DMS153 treated with DMSO at 0.1 percent for 48 hours (cell line): ENCODE data around the gene KCNH5.

Experiments
- DNase-seq: peaks from one replicate; lab custom pipeline; 2025; ENCODE audit not compliant: unreplicated experiment; lab: John Stamatoyannopoulos, UW

Gene KCNH5

DNA sequence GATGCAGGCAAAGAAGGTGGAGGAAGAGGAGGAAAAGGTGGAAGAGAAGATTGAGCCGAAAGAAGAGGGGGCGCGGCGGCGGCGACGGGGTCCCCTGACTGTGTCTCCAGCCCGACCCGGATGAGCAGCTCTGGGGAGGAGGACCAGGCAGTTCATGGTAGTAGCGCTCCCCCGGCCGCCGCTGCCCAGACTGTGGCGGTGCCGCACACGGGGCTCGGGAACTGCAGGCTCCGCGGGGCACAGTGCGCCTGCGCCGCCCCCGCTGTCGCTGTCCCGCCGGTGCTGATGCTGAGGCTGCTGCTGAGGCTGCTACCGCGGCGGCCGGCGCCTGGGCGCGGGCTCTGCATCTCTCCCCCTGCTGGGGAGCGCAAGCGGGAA lies at the start of gene KCNH5:
TSS of gene KCNH5 (minus strand) at position 225 of the 378 bp plus-strand sequence. CDS start 272 bp downstream, outside the sequence.
- DNase-seq, result peak; percentile 46

DNA sequence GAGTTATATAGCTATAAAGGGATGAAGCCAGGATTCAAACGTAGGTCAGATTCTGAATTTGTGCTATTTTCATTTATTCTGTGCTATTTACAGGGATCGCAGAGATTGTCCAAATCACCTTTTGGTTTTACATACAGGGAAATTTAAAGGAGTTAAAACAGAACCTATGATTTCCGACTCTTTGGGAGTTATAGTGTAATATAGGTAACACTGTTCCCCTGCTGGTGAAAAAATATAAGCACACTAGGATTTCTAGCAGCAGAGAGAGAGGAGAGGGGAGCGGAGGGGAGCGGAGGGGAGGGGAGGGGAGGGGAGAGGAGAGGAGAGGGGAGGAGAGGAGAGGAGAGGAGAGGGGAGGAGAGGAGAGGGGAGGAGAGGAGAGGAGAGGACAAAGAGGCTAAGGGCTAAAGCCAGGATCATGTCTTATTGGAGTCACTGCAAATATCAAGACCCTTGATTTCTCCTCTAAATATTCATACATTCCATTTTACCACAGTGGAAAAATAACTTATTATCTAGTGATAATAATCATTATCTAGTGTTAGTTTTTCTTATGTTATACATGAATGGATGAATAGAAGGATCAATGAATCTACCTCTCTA lies 46.2 kb upstream of the KCNH5 start:
- DNase-seq, result no peak

DNA sequence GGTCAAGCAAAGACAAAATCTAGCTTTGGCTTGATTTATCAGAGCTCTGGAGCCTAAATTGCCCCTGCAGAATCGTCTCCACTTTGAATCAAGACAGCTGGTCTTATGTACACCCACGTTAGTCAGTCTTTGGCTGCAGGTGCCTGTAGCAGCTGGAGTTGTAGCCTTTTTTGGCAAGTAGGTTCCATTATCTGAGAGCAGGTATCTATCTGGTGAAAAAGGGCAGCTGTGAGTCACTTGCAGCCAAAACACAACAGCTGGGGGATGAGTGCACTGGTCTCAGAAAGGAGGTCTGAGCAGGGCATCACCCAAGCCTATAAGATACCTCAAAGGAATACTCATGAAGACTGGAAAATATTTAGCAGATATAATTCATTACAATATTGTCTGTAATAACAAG lies 43.6 kb upstream of the KCNH5 start:
- no peak for DNase-seq

DNA sequence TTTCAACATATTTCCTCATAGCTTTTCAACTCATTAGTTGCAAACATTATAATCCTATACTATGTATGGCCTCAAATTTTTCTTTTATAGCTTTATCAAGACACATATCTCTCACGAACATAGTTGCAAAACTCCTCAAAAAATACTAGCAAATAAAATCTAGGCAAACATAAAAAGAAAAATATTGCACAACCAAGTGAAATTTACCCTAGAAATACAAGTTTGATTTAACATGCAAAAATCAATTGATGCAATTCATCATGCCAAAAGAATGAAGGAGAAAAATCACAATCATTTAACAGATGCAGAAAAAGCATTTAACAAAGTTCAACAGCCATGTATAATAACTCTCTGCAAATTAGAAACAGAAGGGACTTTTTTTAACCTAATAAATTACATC lies 33.3 kb upstream of the KCNH5 start:
- no peak for DNase-seq

GRCh38 chr14:63076488-63076887 lies 31.2 kb upstream of the KCNH5 start:
- DNase-seq, result no peak

DNA sequence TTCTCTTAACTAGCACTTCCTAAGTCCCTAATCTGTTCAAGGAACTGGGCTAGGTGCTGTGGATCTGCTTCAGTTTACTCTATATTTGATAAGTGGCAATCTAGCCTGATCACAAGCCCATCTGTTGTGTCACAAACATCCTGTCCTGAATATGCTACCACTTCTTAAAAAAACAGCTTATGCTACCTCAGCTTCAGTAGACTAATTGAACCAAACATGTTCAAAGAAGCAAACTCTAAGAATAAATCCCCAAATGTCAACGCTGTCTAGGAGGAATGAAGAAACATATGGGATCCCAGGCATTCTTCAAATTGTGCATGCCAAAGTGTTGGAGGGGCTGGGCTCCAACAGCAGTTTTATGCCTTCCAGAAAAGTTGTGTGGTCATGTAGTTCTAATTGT lies 10.4 kb upstream of the KCNH5 start:
- DNase-seq, result no peak

- no peak for DNase-seq
These were observed 6.7 kb upstream of the KCNH5 start for GRCh38 chr14:63051992-63052391.

DNA sequence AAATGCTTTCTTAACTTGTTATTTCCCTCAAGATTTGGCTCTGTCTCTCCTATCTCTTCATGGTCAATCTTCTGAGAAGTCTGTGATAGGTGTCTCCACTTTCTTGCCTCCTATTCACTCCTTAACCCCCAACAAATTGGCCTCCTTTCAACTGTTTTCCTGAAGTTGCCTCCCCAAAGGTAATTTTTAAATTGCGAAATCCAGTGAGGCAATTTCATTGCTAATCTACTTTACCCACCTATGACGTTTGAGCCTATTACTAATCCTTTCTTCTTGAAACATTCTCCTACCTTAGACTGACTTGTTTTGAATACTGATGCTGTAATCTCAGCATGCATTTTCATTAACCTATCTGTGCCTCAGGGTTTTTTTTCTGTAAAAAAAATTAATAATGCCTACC lies 6.0 kb upstream of the KCNH5 start:
- no peak for DNase-seq

DNA sequence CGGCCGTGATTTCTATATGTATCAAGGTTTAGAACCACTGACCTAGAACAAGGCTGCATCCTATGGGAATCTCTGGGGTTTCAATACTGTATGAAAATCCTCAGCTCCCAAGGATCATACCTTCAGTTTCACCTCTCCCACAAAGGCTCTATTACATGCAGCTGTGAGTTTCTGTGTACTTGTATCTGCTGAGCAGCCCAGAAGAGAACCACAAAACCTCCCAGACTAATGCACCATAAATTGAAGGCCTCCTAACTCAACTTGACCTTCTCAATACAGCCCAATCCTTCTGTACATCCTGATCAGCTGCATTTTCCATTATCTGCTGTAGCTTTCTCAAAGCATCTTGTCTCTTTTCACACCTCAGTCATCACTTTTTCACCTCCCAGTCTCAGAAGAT lies 5.4 kb upstream of the KCNH5 start:
- no peak for DNase-seq

DNA sequence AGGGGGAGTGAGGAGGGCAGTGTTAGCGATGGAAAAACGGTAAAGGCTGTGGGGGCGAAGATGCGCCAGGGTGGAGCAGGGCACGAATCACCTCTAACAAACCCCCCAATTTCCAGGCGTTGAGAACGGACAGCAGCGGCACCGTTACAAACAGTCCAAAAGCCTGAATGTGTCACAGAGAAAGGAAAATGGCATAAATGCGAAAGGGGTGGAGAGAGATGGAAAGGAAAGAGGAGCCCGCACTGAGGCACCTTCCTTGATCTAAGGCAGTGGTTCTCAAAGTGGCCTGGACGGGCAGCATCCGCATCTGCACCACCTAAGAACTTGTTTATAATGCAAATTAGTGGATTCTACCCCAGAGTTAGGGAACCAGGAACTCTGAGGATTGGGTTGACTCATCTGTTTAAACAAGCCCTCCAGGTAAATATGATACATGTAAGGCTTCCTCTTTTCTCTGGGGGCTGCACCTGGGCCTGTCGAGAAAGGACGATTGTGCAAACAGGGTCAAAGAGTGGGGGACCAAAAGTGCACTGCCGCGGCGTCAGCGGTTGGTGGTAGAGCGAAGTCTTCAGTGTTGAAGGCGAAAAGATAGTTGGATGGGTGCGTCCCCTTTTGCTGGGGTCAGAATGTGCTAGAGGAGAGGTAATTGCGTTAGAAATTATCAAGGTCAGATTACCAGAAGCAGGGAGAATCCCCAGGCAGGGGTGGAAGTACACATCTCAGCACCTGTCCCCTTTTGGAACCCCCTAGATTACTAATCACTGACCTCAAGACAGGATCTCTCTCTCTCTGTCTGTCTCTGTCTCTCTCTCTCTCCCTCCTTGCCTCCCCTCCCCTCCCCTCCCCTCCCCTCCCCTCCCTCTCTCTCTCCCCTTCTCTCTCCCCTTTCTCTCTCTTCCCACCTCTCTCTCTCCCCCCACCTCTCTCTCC lies 1.3 kb upstream of the KCNH5 start:
- DNase-seq, result no peak

DNA sequence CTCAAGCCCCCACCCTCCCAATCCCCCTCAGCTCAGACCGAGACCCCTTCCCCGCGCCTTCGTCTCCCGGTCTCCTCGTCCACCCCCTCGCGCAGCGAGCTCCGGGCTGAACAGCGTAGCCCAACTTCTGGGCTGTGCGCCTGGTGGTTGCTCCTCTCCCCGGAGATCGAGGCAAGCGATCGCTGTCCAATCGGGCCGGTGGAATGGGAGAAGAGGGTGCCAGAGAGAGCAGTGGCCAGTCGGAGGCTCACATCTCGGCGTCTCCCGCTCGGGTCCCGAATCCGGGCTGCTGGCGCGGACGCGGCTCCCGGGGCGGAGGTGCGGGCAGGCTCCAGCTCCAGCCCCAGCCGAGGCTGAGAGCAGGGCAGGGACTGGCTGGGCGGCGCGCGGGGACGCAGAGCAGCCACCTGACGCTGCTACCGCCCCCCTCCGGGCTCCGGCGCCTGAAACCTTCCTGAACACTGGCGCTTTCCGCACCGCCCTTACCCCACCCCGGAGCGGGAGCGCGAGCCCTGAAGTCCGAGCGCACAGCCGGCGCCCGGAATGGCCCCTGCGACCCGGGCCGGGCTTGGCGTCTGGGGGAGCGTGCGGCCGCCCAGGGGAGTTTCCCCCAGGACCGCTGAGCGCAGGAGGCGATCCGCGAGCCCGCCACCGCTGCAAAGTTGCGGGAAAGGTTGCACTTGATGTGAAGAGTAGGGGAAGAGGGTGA lies 508 bp upstream of the KCNH5 start:
- DNase-seq, result peak; percentile 42

DNA sequence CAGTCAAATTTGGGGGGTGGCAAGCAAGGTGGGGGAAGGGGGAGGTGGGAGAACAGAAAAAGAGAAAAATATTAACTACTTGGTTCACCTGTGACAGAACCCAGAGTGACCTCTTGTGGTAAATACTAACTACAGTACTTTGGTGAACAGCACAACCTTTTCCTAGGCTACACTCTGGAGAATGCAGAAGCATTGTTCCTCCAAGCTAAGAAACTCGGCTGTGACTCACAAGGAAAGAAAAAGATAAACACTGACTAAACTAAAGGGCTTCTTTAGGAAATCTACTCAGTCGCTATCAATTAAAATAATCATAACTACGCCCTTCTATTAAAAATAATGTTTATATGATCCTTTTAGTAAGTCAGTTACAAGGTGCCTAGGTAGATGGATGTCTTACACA lies 5.4 kb downstream of the KCNH5 start:
- DNase-seq, result peak; percentile 33

- no peak for DNase-seq
These were observed 12.6 kb downstream of the KCNH5 start for GRCh38 chr14:63032641-63033040.

- no peak for DNase-seq
These were observed 13.2 kb downstream of the KCNH5 start for GRCh38 chr14:63032076-63032475.

GRCh38 chr14:63030113-63030512 lies 15.1 kb downstream of the KCNH5 start:
- no peak for DNase-seq

DNA sequence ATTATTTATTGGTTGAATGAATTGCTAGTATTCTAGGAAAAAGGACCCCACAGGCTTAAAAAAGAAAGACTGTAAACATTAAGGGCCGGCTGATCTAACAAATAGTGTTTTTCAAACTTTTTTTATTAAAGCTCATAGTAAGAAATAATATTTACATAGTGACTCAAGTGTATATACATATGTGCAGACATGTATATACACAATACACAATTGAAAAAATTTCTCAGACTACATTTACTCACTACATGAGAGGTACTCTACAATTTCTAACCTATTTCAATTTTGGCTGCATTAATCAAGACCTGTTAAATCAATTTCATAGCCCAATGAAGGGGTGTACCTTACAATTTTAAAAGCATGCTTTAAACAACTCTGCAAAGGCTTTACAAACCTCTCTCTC lies 17.5 kb downstream of the KCNH5 start:
- DNase-seq, result no peak

- DNase-seq, result no peak
These were observed 18.8 kb downstream of the KCNH5 start for GRCh38 chr14:63026491-63026890.

GRCh38 chr14:63014621-63015020 lies 30.6 kb downstream of the KCNH5 start:
- no peak for DNase-seq

- no peak for DNase-seq
These were observed 33.1 kb downstream of the KCNH5 start for GRCh38 chr14:63012171-63012570.

DNA sequence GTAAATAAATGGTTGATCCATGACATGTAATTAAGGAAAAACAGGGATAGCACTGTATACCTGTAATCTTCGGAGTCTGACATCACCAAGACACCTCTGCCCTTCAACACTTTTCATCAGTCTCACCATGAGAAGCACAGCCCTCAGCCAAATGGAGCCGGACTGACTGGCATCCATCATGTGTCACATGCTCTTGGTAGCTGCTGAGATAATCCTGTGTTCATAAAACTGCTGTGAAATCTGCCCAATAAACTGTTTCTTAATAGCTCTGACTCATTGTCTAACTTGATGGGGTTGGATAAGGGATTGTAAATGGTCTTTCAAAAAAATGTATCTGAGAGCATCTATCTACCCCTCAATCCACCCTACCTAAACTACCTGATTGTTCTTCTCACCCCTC lies 33.6 kb downstream of the KCNH5 start:
- no peak for DNase-seq

GRCh38 chr14:63009495-63009894 lies 35.8 kb downstream of the KCNH5 start:
- no peak for DNase-seq

GRCh38 chr14:63006531-63006930 lies 38.7 kb downstream of the KCNH5 start:
- no peak for DNase-seq
